ENCODE measurements around the gene NUTM2G.
"Not testable (repeated sequence)": the region's sequence is repeated elsewhere in the genome, so short reads cannot be mapped to it uniquely, and the experiment has no call there.

DNA sequence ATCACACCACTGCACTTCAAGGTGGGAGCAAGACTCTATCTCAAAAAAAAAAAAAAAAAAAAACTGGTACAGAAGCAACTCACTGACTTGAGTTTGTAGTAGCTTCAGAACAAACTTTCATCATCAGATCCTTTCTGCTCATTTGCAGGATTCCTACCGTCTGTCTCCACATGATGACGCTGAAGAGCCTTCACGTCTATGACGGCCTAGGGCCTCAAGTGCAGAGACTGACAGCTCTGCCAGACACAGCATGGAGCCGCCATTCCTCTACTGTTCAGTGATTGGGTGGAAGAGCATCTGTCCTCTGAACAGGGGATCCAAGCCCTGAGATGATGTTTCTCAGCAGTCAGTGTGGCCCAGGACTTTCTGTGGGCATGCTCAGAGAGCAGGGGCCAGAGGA, 3.1 kb upstream of the NUTM2G start:
- TF ChIP-seq, protein P1, sequence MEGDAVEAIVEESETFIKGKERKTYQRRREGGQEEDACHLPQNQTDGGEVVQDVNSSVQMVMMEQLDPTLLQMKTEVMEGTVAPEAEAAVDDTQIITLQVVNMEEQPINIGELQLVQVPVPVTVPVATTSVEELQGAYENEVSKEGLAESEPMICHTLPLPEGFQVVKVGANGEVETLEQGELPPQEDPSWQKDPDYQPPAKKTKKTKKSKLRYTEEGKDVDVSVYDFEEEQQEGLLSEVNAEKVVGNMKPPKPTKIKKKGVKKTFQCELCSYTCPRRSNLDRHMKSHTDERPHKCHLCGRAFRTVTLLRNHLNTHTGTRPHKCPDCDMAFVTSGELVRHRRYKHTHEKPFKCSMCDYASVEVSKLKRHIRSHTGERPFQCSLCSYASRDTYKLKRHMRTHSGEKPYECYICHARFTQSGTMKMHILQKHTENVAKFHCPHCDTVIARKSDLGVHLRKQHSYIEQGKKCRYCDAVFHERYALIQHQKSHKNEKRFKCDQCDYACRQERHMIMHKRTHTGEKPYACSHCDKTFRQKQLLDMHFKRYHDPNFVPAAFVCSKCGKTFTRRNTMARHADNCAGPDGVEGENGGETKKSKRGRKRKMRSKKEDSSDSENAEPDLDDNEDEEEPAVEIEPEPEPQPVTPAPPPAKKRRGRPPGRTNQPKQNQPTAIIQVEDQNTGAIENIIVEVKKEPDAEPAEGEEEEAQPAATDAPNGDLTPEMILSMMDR (IDR thresholded peaks at IDR 0.05): not testable (repeated sequence)
- not testable (repeated sequence) for TF ChIP-seq POLR2A (IDR thresholded peaks at IDR 0.05)
